ENCODE measurements around the gene CPNE4. TPM values are rescaled to one million over a fixed set of nuclear protein-coding genes. Genes with fewer than 3 reads are reported as not detected.
A peak's percentile ranks its signal among the peaks of the same experiment; 100 is the strongest.

CPNE4 gene
- total RNA-seq, 2 donors from 2014 or later, result 1.7 to 2.5 TPM

- Histone ChIP-seq H3K4me3 (ENCODE audit: low read length) (no peak overlapping the region), H3K36me3 (ENCODE audit: control insufficient read depth, insufficient read depth, low read length) (no peaks in the 10 kb centered on the region)
- H3K4me3 Mint-ChIP-seq, result no peak overlapping the region
These were observed 321.2 kb downstream of the CPNE4 start for GRCh38 chr3:131713416-131714123.

GRCh38 chr3:131712662-131713061 is 322.2 kb downstream of the CPNE4 start:
- WGBS, 2 experiments (ENCODE audit: insufficient coverage in 1 of 2, insufficient read length in 1 of 2), result 89 to 100% methylated on average over 3 of the region's 3 CpGs
- Mint-ChIP-seq H3K27ac (no peak overlapping the region), H3K27me3 (ENCODE audit: insufficient read depth) (no peaks in the 10 kb centered on the region), H3K36me3 (ENCODE audit: low read depth) (no peaks in the 10 kb centered on the region), H3K4me1 (peaks cover 22% of the 10 kb centered on the region), H3K4me3 (no peak overlapping the region), H3K9me3 (peaks cover 5% of the 10 kb centered on the region)
- H3K9me3 ChIP-seq (ENCODE audit: control insufficient read depth, low read length), result no peaks in the 10 kb centered on the region
- no peak for TF ChIP-seq CTCF (conservative IDR thresholded peaks at IDR 0.05)
- H3K9ac ChIP-seq (ENCODE audit: extremely low read depth, low read length, poor library complexity, severe bottlenecking), result no peak overlapping the region
- no peaks in the 10 kb centered on the region for H3K36me3 ChIP-seq (ENCODE audit: control insufficient read depth, insufficient read depth, low read length)
- no peak for DNase-seq
- H3K27ac ChIP-seq (ENCODE audit: low read depth, low read length), result no peak overlapping the region
- H3K4me3 ChIP-seq (ENCODE audit: low read length), result no peak overlapping the region
- H3K27me3 ChIP-seq (ENCODE audit: control insufficient read depth, insufficient read depth, low read length, poor library complexity, severe bottlenecking), result no peaks in the 10 kb centered on the region
- H3K4me1 ChIP-seq (ENCODE audit: control insufficient read depth, insufficient read depth, low read length), result no peaks in the 10 kb centered on the region

More at GRCh38 chr3:131713416-131714123, 321.2 kb downstream of the CPNE4 start:
- TF ChIP-seq CTCF (conservative IDR thresholded peaks at IDR 0.05), result no peak
- H3K27me3 Mint-ChIP-seq (ENCODE audit: insufficient read depth), result no peaks in the 10 kb centered on the region
- H3K4me1 Mint-ChIP-seq, result peaks cover 22% of the 10 kb centered on the region
- H3K36me3 Mint-ChIP-seq (ENCODE audit: low read depth), result no peaks in the 10 kb centered on the region
- Histone ChIP-seq H3K27ac (ENCODE audit: low read depth, low read length) (no peak overlapping the region), H3K9me3 (ENCODE audit: control insufficient read depth, low read length) (no peaks in the 10 kb centered on the region), H3K9ac (ENCODE audit: extremely low read depth, low read length, poor library complexity, severe bottlenecking) (no peak overlapping the region), H3K4me1 (ENCODE audit: control insufficient read depth, insufficient read depth, low read length) (no peaks in the 10 kb centered on the region), H3K27me3 (ENCODE audit: control insufficient read depth, insufficient read depth, low read length, poor library complexity, severe bottlenecking) (no peaks in the 10 kb centered on the region)
- H3K27ac Mint-ChIP-seq, result no peak overlapping the region
- peaks cover 5% of the 10 kb centered on the region for H3K9me3 Mint-ChIP-seq
- WGBS, 2 experiments (ENCODE audit: insufficient coverage in 1 of 2, insufficient read length in 1 of 2), result 93 to 95% methylated on average over 3 of the region's 3 CpGs
- no peak for DNase-seq

GRCh38 chr3:131711114-131711768 is 323.6 kb downstream of the CPNE4 start:
- H3K27me3 ChIP-seq (ENCODE audit: control insufficient read depth, insufficient read depth, low read length, poor library complexity, severe bottlenecking), result no peaks in the 10 kb centered on the region
- Mint-ChIP-seq H3K4me3 (no peak overlapping the region), H3K4me1 (peaks cover 13% of the 10 kb centered on the region), H3K27me3 (ENCODE audit: insufficient read depth) (no peaks in the 10 kb centered on the region), H3K27ac (no peak overlapping the region), H3K9me3 (peaks cover 5% of the 10 kb centered on the region), H3K36me3 (ENCODE audit: low read depth) (no peaks in the 10 kb centered on the region)
- H3K36me3 ChIP-seq (ENCODE audit: control insufficient read depth, insufficient read depth, low read length), result no peaks in the 10 kb centered on the region
- WGBS, 2 experiments (ENCODE audit: insufficient coverage in 1 of 2, insufficient read length in 1 of 2), result 80 to 86% methylated on average over 4 to 7 of the region's 7 CpGs
- no peak for TF ChIP-seq CTCF (conservative IDR thresholded peaks at IDR 0.05)
- DNase-seq, result peak; percentile 57
- no peak overlapping the region for H3K9ac ChIP-seq (ENCODE audit: extremely low read depth, low read length, poor library complexity, severe bottlenecking)
- H3K9me3 ChIP-seq (ENCODE audit: control insufficient read depth, low read length), result no peaks in the 10 kb centered on the region
- H3K4me1 ChIP-seq (ENCODE audit: control insufficient read depth, insufficient read depth, low read length), result no peaks in the 10 kb centered on the region
- H3K27ac ChIP-seq (ENCODE audit: low read depth, low read length), result no peak overlapping the region
- no peak overlapping the region for H3K4me3 ChIP-seq (ENCODE audit: low read length)

Data from endodermal cell (in vitro differentiated cells).